Nephron progenitor cell (in vitro differentiated cells): Measurements from ENCODE around the gene TBX4.

Experiments
- DNase-seq: peaks from one replicate; pipeline ENCODE4 v3.0.0; 2021
- H3K27ac Mint-ChIP-seq: 2 replicates; pipeline ENCODE4 v1.8.0; 2021; ENCODE audit warnings: mild to moderate bottlenecking, moderate library complexity, mixed read lengths
- H3K27me3 Mint-ChIP-seq: 2 replicates; pipeline ENCODE4 v1.8.0; 2021; ENCODE audit warnings: mild to moderate bottlenecking, low read depth, mixed read lengths; ENCODE audit not compliant: poor library complexity
- H3K36me3 Mint-ChIP-seq: 2 replicates; pipeline ENCODE4 v1.8.0; 2021; ENCODE audit warnings: low read depth, mixed read lengths
- H3K4me1 Mint-ChIP-seq: 2 replicates; pipeline ENCODE4 v1.8.0; 2021; ENCODE audit warnings: mixed read lengths
- H3K4me3 Mint-ChIP-seq: 2 replicates; pipeline ENCODE4 v1.8.0; 2021; ENCODE audit warnings: mild to moderate bottlenecking, moderate library complexity, mixed read lengths
- H3K9me3 Mint-ChIP-seq: 2 replicates; pipeline ENCODE4 v1.8.0; 2021; ENCODE audit warnings: mild to moderate bottlenecking, moderate library complexity, mixed read lengths
- TF ChIP-seq, protein P1 (sequence below): fragments of 200-600 bp; sonication (generic); IDR thresholded peaks from 2 replicates; pipeline ENCODE4 v1.5.0; 2021; ENCODE audit warnings: antibody characterized with exemption

Gene TBX4

DNA sequence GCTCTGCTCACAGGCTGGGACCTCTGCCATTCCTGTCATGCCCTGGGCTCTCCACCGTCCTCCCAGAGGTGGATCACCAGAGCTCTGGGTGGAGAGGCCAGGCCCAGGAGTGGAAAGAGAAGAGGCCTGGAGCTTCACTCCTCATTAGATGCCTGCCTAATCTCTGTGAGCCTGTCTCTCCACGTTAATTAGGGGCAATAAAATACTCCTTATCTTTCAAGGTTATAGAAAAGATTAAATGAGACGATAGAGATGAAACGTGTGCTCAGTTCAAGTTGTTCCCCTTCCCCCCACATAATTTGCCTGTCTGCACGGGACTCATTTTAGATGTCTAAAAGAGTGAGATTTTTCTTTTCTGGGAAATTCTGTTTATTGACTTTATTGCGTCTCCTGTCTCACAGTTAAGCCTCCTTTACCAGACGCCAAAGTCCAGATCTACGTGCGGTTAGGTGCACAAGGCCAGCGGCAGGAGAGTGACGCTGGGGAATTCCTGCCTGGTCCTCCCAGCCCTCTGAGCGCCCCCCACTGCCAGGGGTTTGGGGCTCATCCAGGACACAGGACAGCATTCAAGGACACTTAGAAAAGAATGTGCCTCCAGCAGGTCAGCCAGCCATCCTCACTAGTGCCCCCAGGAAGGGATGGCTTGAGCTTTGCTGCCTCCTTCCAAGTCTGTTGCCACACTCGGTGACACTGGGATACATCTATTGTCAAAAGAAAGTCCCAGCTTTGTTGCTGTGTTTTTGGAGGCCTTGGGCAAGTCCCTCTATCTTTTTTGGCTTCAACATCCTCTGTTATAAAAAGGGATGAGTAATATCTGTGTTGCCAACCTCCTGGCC is 42.3 kb downstream of the TBX4 start:
- Mint-ChIP-seq H3K36me3 (no peaks in the 10 kb centered on the region), H3K27me3 (peaks cover 21% of the 10 kb centered on the region), H3K4me3 (no peak overlapping the region), H3K4me1 (peaks cover 55% of the 10 kb centered on the region), H3K27ac (no peak overlapping the region), H3K9me3 (no peaks in the 10 kb centered on the region)
- TF ChIP-seq, protein P1, sequence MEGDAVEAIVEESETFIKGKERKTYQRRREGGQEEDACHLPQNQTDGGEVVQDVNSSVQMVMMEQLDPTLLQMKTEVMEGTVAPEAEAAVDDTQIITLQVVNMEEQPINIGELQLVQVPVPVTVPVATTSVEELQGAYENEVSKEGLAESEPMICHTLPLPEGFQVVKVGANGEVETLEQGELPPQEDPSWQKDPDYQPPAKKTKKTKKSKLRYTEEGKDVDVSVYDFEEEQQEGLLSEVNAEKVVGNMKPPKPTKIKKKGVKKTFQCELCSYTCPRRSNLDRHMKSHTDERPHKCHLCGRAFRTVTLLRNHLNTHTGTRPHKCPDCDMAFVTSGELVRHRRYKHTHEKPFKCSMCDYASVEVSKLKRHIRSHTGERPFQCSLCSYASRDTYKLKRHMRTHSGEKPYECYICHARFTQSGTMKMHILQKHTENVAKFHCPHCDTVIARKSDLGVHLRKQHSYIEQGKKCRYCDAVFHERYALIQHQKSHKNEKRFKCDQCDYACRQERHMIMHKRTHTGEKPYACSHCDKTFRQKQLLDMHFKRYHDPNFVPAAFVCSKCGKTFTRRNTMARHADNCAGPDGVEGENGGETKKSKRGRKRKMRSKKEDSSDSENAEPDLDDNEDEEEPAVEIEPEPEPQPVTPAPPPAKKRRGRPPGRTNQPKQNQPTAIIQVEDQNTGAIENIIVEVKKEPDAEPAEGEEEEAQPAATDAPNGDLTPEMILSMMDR, result no peak
- DNase-seq, result no peak

DNA sequence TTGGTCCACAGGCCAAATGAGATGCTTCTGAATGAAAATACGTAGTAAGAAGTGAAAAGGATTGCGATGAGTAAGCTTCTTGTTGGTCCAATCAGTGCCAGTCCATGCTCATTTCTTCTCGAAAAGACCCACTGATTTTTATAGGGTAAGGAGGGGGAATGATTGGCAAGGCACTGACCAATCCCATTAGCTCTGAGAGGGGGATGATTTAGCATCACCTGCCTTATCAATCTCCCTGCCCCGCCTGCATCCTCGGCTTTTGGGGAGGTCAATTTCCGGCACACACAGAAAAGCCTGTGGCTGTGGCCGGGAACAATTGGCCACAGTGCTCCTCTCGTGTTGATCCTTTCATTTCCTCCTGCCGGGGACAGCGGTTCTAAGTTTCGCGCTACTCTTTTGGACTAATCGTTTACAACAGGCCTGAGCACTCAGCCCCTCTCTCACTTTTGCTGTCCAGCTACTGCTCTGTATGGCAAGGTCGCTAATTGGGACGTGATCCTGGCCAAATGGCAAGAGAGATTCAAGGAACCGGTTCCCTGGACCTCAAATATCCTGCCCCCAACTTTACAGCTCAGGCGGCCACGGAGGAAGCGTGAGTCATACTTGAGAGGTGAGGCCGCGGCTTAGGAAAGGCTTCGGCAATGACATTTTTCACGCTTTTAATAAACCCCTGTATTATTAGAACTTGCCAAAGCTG is 43.1 kb downstream of the TBX4 start:
- no peaks in the 10 kb centered on the region for H3K36me3 Mint-ChIP-seq
- DNase-seq, result no peak
- no peak overlapping the region for H3K4me3 Mint-ChIP-seq
- no peak overlapping the region for H3K27ac Mint-ChIP-seq
- TF ChIP-seq, protein P1, result no peak
- H3K4me1 Mint-ChIP-seq, result peaks cover 47% of the 10 kb centered on the region
- peaks cover 3% of the 10 kb centered on the region for H3K9me3 Mint-ChIP-seq
- peaks cover 17% of the 10 kb centered on the region for H3K27me3 Mint-ChIP-seq

DNA sequence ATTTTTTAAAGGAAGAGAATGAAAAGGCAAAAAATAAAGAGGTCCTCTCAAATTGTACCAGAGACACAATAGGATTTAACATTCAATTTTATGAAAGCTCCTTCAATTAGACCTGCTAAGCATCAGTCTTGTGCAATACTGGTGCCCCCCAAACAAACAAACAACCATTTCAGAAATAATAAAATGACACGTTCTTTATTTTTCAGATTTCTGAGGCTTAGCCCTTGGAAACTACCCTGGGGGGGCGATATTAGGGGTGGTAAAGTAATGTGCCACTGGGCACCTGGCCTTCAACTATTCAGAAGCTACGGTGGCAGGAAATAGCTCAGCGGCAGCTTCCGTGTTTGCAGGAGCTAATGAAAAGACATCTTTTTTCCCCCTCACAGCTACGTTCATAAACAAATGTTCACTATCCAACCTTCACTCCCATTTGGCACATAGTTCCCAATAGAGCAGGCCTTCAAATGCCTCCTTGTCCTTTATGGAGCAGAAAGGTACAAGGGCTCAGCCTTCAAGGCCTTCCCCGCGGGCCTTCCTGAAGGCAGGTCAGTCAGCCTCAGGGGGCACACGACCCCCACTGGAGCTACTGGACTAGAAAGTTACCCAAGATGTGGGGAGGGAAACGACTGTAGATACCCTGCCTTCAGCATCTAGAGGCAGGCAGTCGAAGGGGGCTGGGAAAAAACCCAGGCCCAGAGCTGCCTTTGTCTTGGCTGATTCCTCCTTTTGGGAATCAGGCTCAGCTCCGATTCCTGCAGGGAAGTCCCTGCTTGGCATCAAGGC is 44.1 kb downstream of the TBX4 start:
- TF ChIP-seq, protein P1, result no peak
- Mint-ChIP-seq H3K36me3 (no peaks in the 10 kb centered on the region), H3K4me1 (peaks cover 45% of the 10 kb centered on the region), H3K27ac (no peak overlapping the region), H3K27me3 (peaks cover 20% of the 10 kb centered on the region), H3K9me3 (peaks cover 3% of the 10 kb centered on the region), H3K4me3 (no peak overlapping the region)
- no peak for DNase-seq

DNA sequence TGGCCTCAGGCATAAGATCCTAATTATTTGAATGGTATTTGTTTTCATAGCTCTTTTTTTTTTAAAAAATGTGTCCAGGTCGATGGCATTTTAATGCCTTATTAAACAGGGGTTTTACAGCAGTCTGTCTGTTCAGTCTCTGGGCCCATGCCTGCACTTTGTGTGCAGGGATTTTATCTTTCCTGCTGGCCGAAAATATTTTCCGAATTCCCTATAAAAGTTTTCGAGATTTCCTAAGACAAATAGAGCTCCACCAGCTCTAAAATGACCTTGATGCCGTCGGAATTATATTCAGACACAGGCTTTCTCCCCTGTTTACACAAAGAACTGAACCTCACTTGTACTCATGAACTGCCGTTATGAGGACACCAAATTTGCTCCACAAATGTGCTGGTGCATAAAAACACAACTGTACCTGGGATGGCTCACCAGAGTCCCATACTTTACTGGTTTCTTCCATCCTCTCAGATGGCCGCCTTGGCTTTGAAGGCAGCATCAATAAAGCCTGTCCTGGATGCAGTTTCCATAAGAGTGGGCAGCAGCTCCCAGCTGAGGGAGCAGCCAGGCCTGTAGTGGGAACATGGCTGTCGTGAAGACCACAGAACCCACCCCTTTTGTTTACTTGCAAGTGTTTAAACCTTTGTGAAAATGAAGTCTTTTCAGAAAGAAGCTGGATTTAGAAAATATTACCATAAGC is 44.9 kb downstream of the TBX4 start:
- no peak for DNase-seq
- Mint-ChIP-seq H3K4me3 (no peak overlapping the region), H3K9me3 (peaks cover 3% of the 10 kb centered on the region), H3K27ac (no peak overlapping the region), H3K4me1 (peaks cover 45% of the 10 kb centered on the region), H3K36me3 (no peaks in the 10 kb centered on the region), H3K27me3 (peaks cover 17% of the 10 kb centered on the region)
- TF ChIP-seq, protein P1, result no peak

DNA sequence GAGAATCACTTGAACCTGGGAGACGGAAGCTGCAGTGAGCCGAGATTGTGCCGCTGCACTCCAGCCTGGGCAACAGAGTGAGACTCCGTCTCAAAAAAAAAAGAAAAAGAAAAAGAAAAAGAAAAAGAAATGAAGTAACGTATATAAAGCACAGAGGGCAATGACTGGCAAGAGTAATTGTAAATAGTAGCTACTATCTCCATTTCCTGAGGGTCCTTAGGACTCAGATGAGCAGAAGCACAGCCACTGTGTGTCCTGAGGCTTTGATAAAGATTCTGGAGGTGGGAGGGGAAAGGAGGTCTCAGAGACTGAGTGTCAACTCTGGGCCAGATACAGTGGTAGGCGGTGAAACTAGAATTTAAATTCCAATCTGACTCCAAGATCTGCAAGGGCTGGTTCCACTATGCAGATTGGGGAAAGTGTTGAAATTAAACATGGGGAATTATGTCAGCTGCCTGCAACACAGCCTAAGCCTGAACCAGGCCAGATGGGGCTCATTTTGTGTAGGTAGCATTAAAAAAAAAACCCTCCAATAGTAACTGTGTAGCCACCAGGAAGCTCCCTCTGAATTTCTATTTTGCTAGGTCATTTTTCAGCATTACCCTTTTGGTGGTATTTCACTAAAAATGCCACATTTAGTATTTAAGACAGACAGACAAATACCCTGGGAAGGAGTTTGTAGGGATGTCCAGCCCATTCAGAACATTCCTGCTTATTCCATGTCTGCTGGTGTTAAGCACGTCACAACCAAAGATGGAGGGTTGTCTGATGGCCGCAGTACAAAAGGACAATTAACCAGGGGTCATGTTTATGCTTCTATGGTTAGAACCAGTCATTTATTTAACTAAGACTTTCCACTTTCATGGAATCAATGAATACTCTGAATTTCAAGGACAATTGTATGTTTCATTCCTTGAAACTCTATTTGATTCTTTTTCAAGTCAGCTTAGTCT is 46.1 kb downstream of the TBX4 start:
- Mint-ChIP-seq H3K4me3 (no peak overlapping the region), H3K9me3 (peaks cover 3% of the 10 kb centered on the region), H3K4me1 (peaks cover 35% of the 10 kb centered on the region), H3K27ac (no peak overlapping the region), H3K27me3 (peaks cover 5% of the 10 kb centered on the region), H3K36me3 (no peaks in the 10 kb centered on the region)
- TF ChIP-seq, protein P1, result no peak
- no peak for DNase-seq
